DMS 273 (cell line): ENCODE data around the gene TARS2.

Source experiments
- DNase-seq: peaks from one replicate; lab custom pipeline; 2025; ENCODE audit not compliant: unreplicated experiment; lab: John Stamatoyannopoulos, UW

The TARS2 gene, protein sequence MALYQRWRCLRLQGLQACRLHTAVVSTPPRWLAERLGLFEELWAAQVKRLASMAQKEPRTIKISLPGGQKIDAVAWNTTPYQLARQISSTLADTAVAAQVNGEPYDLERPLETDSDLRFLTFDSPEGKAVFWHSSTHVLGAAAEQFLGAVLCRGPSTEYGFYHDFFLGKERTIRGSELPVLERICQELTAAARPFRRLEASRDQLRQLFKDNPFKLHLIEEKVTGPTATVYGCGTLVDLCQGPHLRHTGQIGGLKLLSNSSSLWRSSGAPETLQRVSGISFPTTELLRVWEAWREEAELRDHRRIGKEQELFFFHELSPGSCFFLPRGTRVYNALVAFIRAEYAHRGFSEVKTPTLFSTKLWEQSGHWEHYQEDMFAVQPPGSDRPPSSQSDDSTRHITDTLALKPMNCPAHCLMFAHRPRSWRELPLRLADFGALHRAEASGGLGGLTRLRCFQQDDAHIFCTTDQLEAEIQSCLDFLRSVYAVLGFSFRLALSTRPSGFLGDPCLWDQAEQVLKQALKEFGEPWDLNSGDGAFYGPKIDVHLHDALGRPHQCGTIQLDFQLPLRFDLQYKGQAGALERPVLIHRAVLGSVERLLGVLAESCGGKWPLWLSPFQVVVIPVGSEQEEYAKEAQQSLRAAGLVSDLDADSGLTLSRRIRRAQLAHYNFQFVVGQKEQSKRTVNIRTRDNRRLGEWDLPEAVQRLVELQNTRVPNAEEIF

DNA sequence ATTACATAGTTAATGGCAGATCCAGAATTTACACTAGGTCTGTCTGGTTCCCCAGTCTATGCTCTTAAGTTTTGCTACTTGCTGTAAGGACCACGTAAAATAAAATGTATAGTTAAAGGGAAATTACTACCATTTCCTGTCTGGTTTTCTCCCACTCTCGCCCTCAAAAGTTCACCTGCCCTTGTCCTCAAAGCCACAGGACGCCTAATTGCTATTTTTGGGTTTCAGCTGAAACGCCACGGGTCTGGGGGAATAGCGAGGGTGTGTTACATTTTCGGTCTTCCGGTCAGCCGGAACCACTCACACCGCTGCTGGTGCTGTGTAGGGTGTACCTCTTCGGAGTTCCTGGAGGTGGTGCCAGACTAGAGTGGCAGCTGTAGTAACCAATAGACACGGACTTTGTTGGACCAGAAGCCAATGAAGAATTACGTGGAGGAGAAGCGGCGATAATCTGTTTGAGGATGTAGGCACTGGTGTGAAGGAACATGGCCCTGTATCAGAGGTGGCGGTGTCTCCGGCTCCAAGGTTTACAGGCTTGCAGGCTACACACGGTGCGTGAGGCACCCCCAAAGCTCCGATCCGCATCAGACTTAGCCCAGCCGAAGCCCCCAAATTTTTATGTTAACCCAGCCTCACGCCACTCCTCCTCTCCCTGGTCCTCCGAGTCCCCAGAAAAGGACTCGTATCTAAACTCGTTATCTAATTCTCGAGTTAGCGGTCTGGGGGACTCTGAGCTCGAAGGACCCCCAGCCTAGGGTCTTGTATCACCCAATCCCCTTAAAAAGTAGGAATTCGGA, at the start of gene TARS2:
Gene TARS2, plus strand, starts transcription at position 454 of the 797 bp plus-strand sequence. Its CDS starts 32 bp downstream, at position 486.
- DNase-seq: peak; percentile 100

DNA sequence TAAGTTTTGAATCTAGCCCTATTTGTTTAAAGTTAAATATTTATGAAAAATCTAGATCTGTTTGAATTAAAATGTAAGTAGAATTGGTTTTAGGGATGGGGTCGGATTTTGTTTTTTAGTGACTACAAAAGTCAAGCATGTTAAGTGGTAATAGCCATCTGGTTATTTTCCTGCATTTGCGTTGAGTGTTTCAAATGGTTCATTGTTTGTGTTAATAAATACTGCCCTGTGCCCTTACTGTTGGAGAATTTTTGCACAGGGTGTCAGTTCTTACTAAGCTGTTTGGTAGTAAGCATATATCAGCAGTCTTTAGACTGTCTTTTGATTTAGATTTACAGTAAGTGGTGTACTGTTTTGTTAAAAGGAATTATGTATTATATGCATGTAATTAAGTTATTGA, 46.1 kb upstream of the TARS2 start:
- DNase-seq: peak; percentile 89

DNA sequence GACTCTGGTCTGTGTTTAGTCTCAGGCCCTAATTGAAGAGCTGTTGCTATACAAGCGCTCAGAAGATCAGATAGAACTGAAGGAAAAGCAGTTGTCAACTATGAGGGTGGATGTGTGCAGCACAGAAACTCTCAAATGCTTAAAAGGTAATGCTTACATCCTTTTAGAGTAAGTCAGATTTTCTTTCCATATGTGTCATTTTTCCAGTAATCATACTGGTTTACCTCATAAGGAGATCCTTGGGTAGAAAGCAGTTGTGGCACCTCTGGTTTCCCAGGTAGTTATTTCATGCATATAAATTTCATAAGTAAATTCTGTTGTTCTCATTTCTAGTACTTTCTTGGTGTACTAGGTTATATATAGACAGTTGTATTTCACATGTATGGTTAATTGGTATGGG, 43.0 kb upstream of the TARS2 start:
- no peak for DNase-seq

DNA sequence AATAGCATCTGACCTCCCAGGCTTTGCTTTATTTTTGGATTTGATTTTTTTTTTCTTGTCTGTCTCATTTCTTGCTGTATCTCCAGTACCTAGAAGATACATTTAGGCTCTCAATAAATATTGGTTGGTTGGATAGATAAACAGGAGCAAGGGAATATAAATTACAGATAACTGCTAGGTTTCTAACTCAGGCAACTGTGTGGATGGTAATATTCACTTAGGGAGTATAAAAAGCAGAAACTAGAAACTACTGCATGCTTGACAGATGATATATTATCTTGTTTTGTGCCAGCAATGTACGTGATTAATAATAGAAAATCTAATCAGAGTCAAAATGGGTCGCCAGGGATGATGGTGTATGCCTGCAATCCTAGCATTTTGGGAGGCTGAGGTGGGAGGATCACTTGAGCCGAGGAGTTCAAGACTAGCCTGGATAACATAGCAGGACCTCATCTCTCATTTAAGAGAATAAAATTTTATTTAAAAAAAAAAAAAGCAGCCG, 31.0 kb upstream of the TARS2 start:
- no peak for DNase-seq

DNA sequence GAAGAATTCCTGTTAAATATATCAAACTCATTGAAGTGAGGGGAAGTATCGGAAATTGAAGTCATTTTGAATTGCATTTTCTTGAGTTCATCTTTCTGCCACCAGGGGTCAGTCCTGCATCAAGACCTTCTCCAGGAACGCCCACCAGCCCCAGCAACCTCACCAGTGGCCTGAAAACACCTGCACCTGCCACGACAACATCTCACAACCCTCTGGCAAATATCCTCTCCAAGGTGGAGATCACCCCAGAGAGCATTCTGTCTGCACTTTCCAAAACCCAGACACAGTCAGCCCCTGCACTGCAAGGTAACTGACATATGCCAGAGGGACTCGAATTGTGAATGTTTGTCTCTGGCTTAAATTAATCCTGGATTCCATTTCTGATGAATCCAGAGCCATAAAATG, 22.8 kb upstream of the TARS2 start:
- peak; percentile 100 for DNase-seq

DNA sequence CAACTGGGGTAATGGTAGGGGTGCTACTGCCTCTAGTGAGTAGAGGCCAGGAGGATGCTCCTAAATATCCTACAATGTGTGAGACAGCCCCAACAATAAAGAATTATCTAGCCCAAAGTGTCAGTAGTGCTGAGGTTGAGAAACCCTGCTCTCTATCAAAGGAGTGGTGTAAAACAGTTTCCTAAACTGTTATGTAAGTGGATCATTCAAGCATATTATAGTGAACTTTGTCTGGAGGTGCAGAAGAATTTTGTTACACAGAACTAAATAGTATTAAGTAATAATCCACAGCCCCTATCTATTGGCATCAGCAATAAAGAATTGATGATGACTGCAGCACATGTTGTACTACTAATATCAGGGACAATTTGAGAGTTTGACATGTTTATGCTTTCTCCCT, 20.3 kb upstream of the TARS2 start:
- no peak for DNase-seq

DNA sequence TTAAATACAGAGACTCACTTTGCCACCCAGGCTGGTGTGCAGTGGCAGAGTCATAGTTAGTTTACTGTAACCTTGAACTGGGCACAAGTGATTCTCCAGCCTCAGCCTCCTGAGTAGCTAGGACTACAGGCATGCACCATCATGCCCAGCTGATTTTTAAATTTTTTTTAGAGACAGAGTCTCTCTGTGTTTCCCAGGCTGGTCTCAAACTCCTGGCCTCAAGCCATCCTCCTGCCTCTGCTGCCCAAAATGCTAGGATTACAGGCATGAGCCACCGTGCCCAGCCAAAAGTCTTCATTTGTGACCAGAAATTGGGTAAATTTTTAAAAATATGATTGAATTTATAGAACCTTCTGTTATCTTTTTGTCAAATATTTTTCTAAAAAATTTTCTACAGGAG, 17.9 kb upstream of the TARS2 start:
- DNase-seq: no peak

DNA sequence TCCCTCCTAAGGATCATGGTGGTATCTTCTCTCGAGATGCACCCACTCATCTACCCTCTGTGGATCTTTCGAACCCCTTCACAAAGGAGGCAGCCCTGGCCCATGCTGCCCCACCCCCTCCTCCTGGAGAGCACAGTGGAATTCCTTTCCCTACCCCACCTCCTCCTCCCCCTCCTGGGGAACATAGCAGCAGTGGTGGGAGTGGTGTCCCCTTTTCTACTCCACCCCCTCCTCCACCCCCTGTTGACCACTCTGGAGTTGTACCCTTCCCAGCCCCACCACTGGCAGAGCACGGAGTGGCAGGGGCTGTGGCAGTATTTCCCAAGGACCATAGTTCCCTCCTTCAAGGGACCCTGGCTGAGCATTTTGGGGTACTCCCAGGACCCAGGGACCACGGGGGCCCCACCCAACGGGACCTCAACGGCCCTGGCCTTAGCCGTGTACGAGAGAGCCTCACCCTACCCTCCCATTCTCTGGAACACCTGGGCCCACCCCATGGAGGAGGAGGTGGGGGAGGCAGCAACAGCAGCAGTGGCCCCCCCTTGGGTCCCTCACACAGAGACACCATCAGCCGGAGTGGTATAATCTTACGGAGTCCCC, 14.5 kb upstream of the TARS2 start:
- DNase-seq: no peak

DNA sequence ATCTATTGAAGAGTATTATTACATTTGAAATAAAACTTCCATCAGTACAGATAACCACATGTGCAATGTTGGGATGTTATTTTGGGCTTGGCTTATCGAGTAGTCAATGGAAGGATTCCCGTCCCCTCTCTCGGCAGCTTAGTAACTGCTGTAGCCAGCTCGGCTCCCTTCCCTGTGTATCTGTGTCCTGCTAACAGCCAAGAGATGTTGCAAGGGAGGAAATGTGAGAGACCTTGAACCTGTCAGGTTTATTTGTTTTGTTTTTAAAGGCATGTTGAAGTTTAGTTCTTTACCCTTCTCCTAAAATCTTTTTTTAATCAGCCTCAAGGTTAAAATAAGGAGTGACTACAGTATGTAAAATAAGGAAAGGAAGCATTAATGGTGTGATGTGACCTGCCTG, 13.6 kb upstream of the TARS2 start:
- DNase-seq: no peak

DNA sequence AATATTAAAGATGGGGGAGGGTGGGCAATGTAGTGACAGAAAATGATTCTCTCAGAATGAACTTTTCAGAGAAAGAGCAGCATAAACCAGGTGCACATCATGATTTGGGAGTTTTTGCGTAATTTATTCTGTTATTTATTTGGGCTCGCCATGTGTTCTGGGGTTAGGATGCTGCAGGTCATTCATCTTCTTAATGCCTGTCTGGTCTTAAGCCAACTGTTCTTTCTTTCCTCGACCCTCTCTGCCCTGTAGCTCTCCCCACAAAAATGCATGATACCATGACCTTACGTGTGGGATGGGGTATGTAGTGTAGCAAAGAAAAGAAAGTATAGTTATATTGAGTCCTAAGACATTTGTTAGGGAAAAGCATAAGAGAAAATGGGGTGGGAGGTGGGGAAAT, 12.3 kb upstream of the TARS2 start:
- no peak for DNase-seq

DNA sequence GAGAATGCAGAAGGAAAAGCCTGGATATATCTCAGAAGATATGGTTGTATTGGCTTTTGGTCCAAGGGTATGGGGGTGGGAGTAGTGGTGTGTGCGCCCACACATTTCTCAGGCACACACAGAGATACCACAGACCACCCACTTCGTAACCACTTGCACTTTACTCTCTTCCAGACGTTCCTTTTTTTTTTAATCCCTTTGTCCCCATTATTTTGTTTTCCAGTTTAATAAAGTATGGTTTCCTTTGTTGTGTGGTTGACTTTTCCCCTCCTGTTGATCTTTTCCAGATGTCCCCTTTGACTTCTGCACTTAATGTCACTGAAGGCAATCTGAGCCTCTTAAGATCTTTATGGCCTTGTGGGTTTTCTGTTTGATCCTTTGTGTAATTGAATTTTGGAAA, 10.5 kb upstream of the TARS2 start:
- no peak for DNase-seq

DNA sequence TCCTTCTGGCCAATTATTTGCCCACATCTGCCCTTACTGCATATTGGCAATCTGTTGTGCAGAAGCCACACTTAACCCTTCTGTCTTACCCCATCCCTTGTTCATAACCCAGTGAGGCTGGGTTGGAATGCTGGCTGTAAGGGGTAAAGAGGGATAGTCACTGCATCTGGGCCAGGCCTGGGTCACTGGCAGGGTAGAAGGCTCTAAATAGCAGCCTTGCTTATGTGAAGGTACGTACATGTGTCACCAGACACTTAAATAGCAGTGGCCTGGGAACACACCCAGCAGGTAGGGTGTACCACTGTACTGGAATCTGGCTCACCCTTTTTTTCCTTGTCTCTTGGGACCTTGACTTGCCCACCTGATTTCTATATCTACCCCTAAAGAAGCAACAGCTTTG, 9.9 kb upstream of the TARS2 start:
- no peak for DNase-seq

DNA sequence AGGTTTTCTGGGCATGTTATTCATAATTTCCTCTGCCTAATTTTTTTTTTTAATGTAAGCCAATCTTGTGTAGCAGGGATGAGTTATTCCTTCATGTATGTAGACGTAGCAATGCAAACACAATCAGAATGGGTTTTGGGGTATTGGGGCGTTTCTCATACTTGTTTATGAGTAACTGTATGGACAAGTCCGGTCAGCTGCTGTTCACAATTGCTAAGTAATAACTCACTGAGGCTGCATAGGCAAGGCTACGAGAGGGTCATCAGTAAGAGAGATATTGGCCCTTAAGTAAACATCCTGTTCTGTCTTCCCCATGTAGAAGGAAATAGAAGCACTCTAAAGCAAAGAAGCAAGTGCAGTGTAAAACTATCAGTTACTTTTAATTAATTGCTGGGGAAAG, 9.5 kb upstream of the TARS2 start:
- DNase-seq: no peak

DNA sequence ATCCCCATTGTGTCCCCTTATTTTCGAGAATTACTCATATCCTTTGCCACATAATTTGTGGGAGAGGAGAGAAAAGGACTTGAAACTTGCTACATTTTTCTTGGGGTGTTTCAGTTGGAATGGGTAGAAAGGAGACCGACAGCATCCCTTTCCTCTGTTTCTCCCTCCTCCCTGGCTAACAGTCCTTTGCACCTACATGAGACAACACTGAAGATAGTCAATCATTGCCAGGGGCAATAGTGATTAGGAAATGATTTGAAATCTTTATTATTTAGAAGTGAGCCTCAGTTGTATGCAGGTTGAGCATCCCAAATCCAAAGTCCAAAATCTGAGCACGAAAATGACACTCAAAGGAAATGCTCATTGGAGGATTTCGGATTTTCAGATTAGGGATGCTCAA, 7.8 kb upstream of the TARS2 start:
- DNase-seq: no peak

DNA sequence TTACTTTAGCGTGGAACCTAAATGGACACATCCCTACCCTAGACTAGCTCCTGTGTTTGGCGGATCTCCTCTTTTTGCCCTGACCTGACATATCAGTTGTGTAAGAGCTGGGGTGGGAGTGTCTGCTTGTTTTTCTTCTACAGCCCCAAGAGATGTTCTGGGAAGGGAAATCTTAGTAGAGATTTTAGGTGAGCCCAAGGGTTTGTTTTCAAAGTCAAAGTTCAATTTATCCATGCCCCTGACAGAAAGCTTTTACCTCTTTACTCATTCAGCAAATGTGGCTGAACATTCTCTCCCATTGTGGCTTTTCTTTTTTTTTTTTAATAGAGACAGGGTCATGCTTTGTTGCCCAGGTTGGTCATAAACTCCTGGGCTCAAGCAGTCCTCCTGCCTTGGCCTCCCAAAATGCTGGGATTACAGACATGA, 7.3 kb upstream of the TARS2 start:
- DNase-seq: no peak

DNA sequence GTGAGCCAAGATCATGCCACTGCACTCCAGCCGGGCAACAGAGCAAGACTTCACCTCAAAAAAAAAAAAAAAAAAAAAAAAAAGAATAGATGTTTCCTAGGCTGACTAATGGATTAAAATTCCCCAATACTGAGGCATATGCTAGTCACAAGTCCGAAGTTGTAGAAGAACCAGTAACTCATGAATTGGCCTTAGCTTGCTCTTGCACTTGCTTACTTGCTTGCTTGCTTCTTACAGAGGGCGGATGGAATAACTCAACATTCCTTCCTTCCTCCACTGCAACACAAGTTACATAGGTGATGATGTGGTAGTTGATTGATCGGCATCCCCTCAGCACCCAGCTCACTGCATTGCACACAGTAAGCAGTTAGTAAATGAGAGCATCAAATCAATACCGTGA, 2.8 kb upstream of the TARS2 start:
- no peak for DNase-seq

DNA sequence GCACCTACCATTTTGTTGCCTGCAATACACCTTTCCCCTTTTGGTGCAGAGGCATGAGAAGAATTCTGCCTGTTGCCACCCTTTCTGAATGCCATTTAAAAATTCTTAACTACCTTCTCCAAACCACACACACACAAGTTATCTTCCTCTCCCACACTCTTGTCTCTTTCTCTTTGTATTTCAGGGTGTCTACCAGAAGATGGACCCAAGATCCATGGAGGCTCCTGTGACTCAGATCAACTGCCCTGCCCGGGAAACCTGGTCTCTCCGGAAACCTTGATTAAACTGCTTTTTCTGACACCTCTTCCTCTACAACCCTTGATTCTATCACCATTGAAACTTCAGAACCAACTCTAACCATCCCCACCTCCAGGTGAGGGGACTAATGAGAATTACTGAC, 2.4 kb upstream of the TARS2 start:
- peak; percentile 97 for DNase-seq

DNA sequence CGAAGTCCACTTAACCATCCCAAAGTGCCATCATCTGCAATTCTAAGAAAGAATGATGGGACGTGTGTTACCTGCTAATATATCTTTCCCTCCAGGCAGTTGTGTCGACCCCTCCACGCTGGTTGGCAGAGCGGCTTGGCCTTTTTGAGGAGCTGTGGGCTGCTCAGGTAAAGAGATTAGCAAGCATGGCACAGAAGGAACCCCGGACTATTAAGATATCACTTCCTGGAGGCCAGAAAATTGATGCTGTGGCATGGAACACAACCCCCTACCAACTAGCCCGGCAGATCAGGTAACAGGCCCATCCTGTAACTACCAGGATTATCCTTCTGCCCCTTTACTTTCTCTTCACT, 520 bp downstream of the TARS2 start:
- peak; percentile 95 for DNase-seq

DNA sequence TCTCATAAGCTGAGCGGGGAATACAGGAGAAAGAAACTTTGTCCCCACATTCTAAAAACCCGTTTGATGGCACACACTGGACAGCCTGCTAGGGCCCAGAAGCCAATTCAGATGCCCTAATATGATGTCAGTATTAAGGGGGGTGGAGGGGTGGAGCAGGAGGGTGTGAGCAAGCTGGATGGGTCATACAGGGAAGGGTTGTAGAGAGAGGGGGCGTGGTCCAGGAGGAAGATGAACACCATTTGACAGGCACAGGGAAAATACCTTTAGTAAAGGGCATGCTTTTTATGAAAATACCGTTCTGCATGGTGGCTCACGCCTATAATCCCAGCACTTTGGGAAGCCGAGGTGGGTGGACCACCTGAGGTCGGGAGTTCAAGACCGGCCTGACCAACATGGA, 6.0 kb downstream of the TARS2 start:
- DNase-seq: no peak

DNA sequence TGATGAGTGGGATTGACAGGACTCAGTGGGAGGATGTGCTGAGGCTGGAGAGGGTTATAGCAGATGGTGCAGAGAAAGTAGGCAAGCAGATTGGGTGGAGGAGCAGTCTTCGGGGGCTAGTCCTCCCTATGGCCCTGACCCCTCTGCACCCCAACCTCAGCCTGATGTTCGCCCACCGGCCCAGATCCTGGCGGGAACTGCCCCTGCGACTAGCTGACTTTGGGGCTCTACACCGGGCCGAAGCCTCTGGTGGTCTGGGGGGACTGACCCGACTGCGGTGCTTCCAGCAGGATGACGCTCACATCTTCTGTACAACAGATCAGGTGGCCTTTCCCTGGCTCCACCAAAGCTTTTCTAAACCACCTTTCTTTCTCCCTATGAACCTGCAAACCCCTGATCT, 11.1 kb downstream of the TARS2 start:
- no peak for DNase-seq

DNA sequence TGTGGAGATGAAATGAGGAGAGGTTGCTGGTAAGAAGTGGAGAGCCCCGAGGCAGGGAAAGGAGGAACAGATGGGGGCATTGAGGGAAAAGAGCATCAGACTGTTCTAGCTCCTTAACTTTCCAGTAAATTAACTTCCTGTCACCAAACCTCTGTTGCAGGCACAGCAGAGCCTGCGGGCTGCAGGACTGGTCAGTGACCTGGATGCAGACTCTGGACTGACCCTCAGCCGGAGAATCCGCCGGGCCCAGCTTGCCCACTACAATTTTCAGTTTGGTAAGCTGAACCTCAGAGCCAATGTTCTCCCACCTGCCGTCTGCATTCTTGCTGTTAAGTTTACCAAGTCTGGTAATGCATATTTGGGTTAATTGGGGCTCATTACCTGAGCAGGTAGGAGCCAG, 18.2 kb downstream of the TARS2 start:
- DNase-seq: no peak
